LNCAP (cell line): Measurements from ENCODE around the gene NUDT1.

Source experiments
- CTCF ChIP-seq: fragments of 450-650 bp; IDR thresholded peaks from 2 replicates; pipeline ENCODE4 v1.5.1; 2017; ENCODE audit warnings: mild to moderate bottlenecking

The NUDT1 gene

GRCh38 chr7:2258661-2259365 lies 16.8 kb downstream of the NUDT1 start:
- no peak for TF ChIP-seq CTCF

- no peak for TF ChIP-seq CTCF
Observed at GRCh38 chr7:2259480-2259879, 17.5 kb downstream of the NUDT1 start.

GRCh38 chr7:2260820-2261219 lies 18.8 kb downstream of the NUDT1 start:
- no peak for TF ChIP-seq CTCF

- no peak for TF ChIP-seq CTCF
Observed at GRCh38 chr7:2261611-2262010, 19.6 kb downstream of the NUDT1 start.

- TF ChIP-seq CTCF: no peak
Observed at GRCh38 chr7:2263176-2263575, 21.1 kb downstream of the NUDT1 start.

- no peak for TF ChIP-seq CTCF
Observed at GRCh38 chr7:2264158-2264557, 22.1 kb downstream of the NUDT1 start.

GRCh38 chr7:2266911-2267310 lies 24.9 kb downstream of the NUDT1 start:
- TF ChIP-seq CTCF: no peak

- no peak for TF ChIP-seq CTCF
Observed at GRCh38 chr7:2269991-2270460, 28.0 kb downstream of the NUDT1 start.
